ENCODE results near the gene IL17RD.

- TF ChIP-seq, protein P1, sequence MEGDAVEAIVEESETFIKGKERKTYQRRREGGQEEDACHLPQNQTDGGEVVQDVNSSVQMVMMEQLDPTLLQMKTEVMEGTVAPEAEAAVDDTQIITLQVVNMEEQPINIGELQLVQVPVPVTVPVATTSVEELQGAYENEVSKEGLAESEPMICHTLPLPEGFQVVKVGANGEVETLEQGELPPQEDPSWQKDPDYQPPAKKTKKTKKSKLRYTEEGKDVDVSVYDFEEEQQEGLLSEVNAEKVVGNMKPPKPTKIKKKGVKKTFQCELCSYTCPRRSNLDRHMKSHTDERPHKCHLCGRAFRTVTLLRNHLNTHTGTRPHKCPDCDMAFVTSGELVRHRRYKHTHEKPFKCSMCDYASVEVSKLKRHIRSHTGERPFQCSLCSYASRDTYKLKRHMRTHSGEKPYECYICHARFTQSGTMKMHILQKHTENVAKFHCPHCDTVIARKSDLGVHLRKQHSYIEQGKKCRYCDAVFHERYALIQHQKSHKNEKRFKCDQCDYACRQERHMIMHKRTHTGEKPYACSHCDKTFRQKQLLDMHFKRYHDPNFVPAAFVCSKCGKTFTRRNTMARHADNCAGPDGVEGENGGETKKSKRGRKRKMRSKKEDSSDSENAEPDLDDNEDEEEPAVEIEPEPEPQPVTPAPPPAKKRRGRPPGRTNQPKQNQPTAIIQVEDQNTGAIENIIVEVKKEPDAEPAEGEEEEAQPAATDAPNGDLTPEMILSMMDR (IDR thresholded peaks at IDR 0.05 in 4 of 5, conservative IDR thresholded peaks at IDR 0.05 in 1 of 5), result no peak
- no peak for TF ChIP-seq POLR2A (IDR thresholded peaks at IDR 0.05)
Measured at GRCh38 chr3:57110798-57111197, 54.4 kb downstream of the IL17RD start.

Measured in gastrocnemius medialis (tissue), 4 donors.